Measurements from ENCODE around the gene FAM181A. TPM values are rescaled to one million over a fixed set of nuclear protein-coding genes. Genes with fewer than 3 reads are reported as not detected.

Gene FAM181A
- total RNA-seq, 1 experiment from 2014 or later, result not detected

DNA sequence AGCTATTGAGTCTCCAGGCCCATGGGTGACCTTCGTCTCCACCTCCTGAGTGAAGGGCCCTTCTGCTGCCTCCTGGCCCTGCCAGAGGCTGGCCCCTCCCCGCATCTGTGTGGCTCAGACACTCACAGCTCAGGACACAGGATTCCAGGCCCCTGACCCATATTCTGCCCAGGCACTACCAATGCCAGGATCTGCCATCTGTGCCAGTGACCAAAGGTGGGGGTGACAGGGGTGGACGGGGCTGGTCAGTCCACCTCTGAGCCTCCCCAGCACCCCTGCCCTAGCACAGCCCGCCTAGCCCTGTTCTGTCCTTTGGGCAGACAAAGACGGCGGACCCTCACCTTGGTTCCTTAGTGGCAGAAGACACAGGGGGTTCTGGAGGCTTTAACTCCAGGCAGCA, 46.5 kb downstream of the FAM181A start:
- H3K9me2 ChIP-seq (replicated peaks; ENCODE audit: low read length), result no peaks in the 10 kb centered on the region
- CTCF ChIA-PET, result no interaction called here

DNA sequence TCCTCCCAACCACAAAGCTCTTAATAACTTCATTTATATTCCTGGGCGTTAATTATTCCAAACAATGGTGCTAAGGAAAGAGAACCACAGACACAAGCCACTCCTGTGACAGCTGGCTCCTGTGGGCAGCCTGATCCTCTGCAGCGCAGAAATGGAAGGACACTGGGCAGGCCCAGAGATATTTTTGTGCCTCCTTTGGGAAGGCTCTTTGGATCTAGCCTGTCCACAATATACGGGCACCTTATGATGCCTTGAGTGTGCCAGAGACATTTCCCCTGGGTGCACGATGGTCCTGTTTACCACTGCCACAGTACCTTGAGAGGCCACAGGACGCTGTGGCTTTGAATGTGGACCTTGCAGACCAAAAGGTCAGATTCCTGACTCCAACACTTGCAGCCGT, 47.2 kb downstream of the FAM181A start:
- Histone ChIP-seq H3K9me3 (ENCODE audit: low read length) (no peaks in the 10 kb centered on the region), H3K36me3 (ENCODE audit: low read depth, low read length) (no peaks in the 10 kb centered on the region), H4K20me1 (ENCODE audit: low read length) (no peaks in the 10 kb centered on the region), H3K4me1 (ENCODE audit: insufficient read depth, low read length) (no peaks in the 10 kb centered on the region), H3K79me2 (ENCODE audit: low read length) (no peaks in the 10 kb centered on the region), H3K9ac (ENCODE audit: low read length) (no peak overlapping the region), H3K4me3 (ENCODE audit: low read length) (no peak overlapping the region), H3K4me2 (ENCODE audit: low read length) (no peak overlapping the region), H3F3A (ENCODE audit: low read length, unreplicated experiment) (no peaks in the 10 kb centered on the region), H3K27me3 (ENCODE audit: low read length) (0 out of 2 replicates have a peak, but pooled peaks cover 6% of the 10 kb centered on the region), H3K9me2 (replicated peaks; ENCODE audit: low read length) (no peaks in the 10 kb centered on the region), H2AFZ (ENCODE audit: low read length) (no peak overlapping the region), H3K27ac (ENCODE audit: low read length) (no peak overlapping the region)
- ChIA-PET POLR2A (ENCODE audit: unreplicated experiment) (no interaction called here), CTCF (no interaction called here)
- intact Hi-C loops (cut with micrococcal nuclease), result no loop called here
- no peak for TF ChIP-seq EZH2 (IDR thresholded peaks at IDR 0.05; ENCODE audit: low read length, unreplicated experiment)
- no peak for TF ChIP-seq EZH2phosphoT487 (IDR thresholded peaks at IDR 0.05; ENCODE audit: borderline replicate concordance, low read length)
- TF ChIP-seq CTCF (conservative IDR thresholded peaks at IDR 0.05; ENCODE audit: low read depth, low read length), result no peak
- ATAC-seq (no peak), DNase-seq (no peak)
- no TSS peak for BruUV-seq (replicated peaks)

More for the DNA sequence above, 46.5 kb downstream of the FAM181A start:
- ATAC-seq (no peak), DNase-seq (no peak)
- no peak overlapping the region for H3K9ac ChIP-seq (ENCODE audit: low read length)
- POLR2A ChIA-PET (ENCODE audit: unreplicated experiment), result no interaction called here
- no peaks in the 10 kb centered on the region for H4K20me1 ChIP-seq (ENCODE audit: low read length)
- H3K4me2 ChIP-seq (ENCODE audit: low read length), result no peak overlapping the region
- no peaks in the 10 kb centered on the region for H3K4me1 ChIP-seq (ENCODE audit: insufficient read depth, low read length)
- no peak for TF ChIP-seq EZH2 (IDR thresholded peaks at IDR 0.05; ENCODE audit: low read length, unreplicated experiment)
- no peak for TF ChIP-seq EZH2phosphoT487 (IDR thresholded peaks at IDR 0.05; ENCODE audit: borderline replicate concordance, low read length)
- no peak for TF ChIP-seq CTCF (conservative IDR thresholded peaks at IDR 0.05; ENCODE audit: low read depth, low read length)
- H3K9me3 ChIP-seq (ENCODE audit: low read length), result no peaks in the 10 kb centered on the region
- no TSS peak for BruUV-seq (replicated peaks)
- H3K79me2 ChIP-seq (ENCODE audit: low read length), result no peaks in the 10 kb centered on the region
- no peak overlapping the region for H3K27ac ChIP-seq (ENCODE audit: low read length)
- no peaks in the 10 kb centered on the region for H3F3A ChIP-seq (ENCODE audit: low read length, unreplicated experiment)
- H2AFZ ChIP-seq (ENCODE audit: low read length), result no peak overlapping the region
- intact Hi-C loops (cut with micrococcal nuclease), result no loop called here
- H3K36me3 ChIP-seq (ENCODE audit: low read depth, low read length), result no peaks in the 10 kb centered on the region
- H3K27me3 ChIP-seq (ENCODE audit: low read length), result 0 out of 2 replicates have a peak, but pooled peaks cover 6% of the 10 kb centered on the region
- H3K4me3 ChIP-seq (ENCODE audit: low read length), result no peak overlapping the region

- Histone ChIP-seq H3K79me2 (ENCODE audit: low read length) (no peaks in the 10 kb centered on the region), H3K4me2 (ENCODE audit: low read length) (no peak overlapping the region), H3K4me3 (ENCODE audit: low read length) (no peak overlapping the region), H3K36me3 (ENCODE audit: low read depth, low read length) (no peaks in the 10 kb centered on the region), H4K20me1 (ENCODE audit: low read length) (no peaks in the 10 kb centered on the region), H3K4me1 (ENCODE audit: insufficient read depth, low read length) (no peaks in the 10 kb centered on the region), H2AFZ (ENCODE audit: low read length) (no peak overlapping the region), H3K9ac (ENCODE audit: low read length) (no peak overlapping the region), H3K9me3 (ENCODE audit: low read length) (no peaks in the 10 kb centered on the region), H3K9me2 (replicated peaks; ENCODE audit: low read length) (no peaks in the 10 kb centered on the region), H3K27ac (ENCODE audit: low read length) (no peak overlapping the region), H3F3A (ENCODE audit: low read length, unreplicated experiment) (no peaks in the 10 kb centered on the region), H3K27me3 (ENCODE audit: low read length) (0 out of 2 replicates have a peak, but pooled peaks cover 6% of the 10 kb centered on the region)
- no peak for ATAC-seq
- ChIA-PET POLR2A (ENCODE audit: unreplicated experiment) (no interaction called here), CTCF (interaction anchor here (0.6 kb wide), 1 partner anchor 768 kb away, joined by 5 read pairs; the partner anchor contains the start of gene GON7)
- BruUV-seq (replicated peaks), result no TSS peak
- TF ChIP-seq EZH2 (IDR thresholded peaks at IDR 0.05; ENCODE audit: low read length, unreplicated experiment) (no peak), EZH2phosphoT487 (IDR thresholded peaks at IDR 0.05; ENCODE audit: borderline replicate concordance, low read length) (no peak), CTCF (conservative IDR thresholded peaks at IDR 0.05; ENCODE audit: low read depth, low read length) (no peak)
- no peak for DNase-seq
- intact Hi-C loops (cut with micrococcal nuclease), result no loop called here
These were observed 47.7 kb downstream of the FAM181A start for GRCh38 chr14:93974833-93975232.
